ENCODE results near the gene KATNAL1. TPM values are rescaled to one million over a fixed set of nuclear protein-coding genes. Genes with fewer than 3 reads are reported as not detected.

Gene KATNAL1
- polyA plus RNA-seq, 3 donors: 0.49 to 1.2 (median 1.0) TPM

DNA sequence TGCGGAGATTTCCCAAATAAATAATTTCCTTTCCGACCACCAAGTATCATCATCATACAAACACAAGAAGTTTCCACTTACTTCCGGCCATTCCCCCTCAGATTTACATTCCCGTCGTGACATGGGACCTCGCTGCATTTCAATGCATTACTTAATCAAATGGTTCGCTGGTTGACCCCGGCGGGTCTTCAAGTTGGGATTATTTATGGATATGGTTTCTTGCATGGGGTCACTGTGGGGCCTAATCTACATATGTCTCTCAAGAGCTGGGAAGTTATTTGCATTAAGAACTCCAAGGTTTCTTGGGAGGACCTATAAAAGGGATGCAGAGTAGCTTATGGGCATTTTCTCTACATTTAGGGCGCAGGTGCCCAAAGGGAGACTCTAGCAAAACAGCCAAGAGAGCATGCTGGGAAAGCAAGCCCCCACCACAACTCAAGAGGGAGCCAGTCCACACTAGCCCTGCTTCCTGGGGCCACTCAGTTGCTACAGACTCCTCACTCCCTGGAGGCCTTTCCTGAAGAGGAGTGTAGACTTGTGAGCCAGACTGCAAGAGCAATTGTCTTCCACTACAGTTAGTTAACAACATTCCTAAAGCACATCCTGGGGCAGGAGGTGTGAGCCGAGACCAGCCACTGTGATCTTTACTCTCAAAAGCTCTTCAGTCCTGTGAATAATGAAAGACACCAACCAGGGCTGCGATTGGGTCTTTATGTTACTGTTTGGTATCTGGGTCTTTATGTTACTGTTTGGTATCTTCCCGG is 125.3 kb downstream of the KATNAL1 start:
- H3K4me3 ChIP-seq (replicated peaks in 1 of 3; ENCODE audit: low read depth in 2 of 3, low read length in 3 of 3): no peak overlapping the region
- no peaks in the 10 kb centered on the region for H3K27me3 ChIP-seq (ENCODE audit: control insufficient read depth in 2 of 2, insufficient read depth in 2 of 2, low read length in 2 of 2)
- Mint-ChIP-seq H3K27ac (no peak overlapping the region), H3K27me3 (ENCODE audit: low read depth in 3 of 3) (peaks cover 0 to 2% (median 2%) of the 10 kb centered on the region in 3 donors), H3K4me1 (no peaks in the 10 kb centered on the region), H3K4me3 (no peak overlapping the region), H3K9me3 (peaks cover 0 to 7% (median 5%) of the 10 kb centered on the region in 7 donors), H3K36me3 (no peaks in the 10 kb centered on the region)
- no peak overlapping the region for H3K9ac ChIP-seq (ENCODE audit: insufficient read depth, low read length, poor library complexity, severe bottlenecking)
- no peak overlapping the region for H3K27ac ChIP-seq (ENCODE audit: low read depth in 1 of 2, low read length in 2 of 2)
- 98% methylated on average over 5 of the region's 13 CpGs for WGBS (ENCODE audit: insufficient coverage)
- no peaks in the 10 kb centered on the region for H3K79me2 ChIP-seq (ENCODE audit: insufficient read depth, low read length)
- intact Hi-C loops (cut with micrococcal nuclease): no loop called here
- no peak overlapping the region for H3K4me2 ChIP-seq (replicated peaks; ENCODE audit: extremely low read depth, low read length, poor library complexity, severe bottlenecking)
- H2AFZ ChIP-seq (ENCODE audit: insufficient read depth, low read depth, low read length, poor library complexity, severe bottlenecking): no peak overlapping the region
- no peaks in the 10 kb centered on the region for H3K4me1 ChIP-seq (ENCODE audit: control insufficient read depth in 1 of 2, insufficient read depth in 2 of 2, low read length in 2 of 2)
- no peaks in the 10 kb centered on the region for H3K36me3 ChIP-seq (replicated peaks in 1 of 2; ENCODE audit: control insufficient read depth in 1 of 2, insufficient read depth in 2 of 2, low read length in 2 of 2)
- TF ChIP-seq, protein P1, sequence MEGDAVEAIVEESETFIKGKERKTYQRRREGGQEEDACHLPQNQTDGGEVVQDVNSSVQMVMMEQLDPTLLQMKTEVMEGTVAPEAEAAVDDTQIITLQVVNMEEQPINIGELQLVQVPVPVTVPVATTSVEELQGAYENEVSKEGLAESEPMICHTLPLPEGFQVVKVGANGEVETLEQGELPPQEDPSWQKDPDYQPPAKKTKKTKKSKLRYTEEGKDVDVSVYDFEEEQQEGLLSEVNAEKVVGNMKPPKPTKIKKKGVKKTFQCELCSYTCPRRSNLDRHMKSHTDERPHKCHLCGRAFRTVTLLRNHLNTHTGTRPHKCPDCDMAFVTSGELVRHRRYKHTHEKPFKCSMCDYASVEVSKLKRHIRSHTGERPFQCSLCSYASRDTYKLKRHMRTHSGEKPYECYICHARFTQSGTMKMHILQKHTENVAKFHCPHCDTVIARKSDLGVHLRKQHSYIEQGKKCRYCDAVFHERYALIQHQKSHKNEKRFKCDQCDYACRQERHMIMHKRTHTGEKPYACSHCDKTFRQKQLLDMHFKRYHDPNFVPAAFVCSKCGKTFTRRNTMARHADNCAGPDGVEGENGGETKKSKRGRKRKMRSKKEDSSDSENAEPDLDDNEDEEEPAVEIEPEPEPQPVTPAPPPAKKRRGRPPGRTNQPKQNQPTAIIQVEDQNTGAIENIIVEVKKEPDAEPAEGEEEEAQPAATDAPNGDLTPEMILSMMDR (IDR thresholded peaks at IDR 0.05): no peak
- DNase-seq: no peak
- H3K9me3 ChIP-seq (replicated peaks in 1 of 2; ENCODE audit: control insufficient read depth in 1 of 2, insufficient read depth in 1 of 2, low read length in 2 of 2): peaks cover 0 to 6% of the 10 kb centered on the region in 2 donors
- no peaks in the 10 kb centered on the region for H4K20me1 ChIP-seq (ENCODE audit: insufficient read depth, low read length)

DNA sequence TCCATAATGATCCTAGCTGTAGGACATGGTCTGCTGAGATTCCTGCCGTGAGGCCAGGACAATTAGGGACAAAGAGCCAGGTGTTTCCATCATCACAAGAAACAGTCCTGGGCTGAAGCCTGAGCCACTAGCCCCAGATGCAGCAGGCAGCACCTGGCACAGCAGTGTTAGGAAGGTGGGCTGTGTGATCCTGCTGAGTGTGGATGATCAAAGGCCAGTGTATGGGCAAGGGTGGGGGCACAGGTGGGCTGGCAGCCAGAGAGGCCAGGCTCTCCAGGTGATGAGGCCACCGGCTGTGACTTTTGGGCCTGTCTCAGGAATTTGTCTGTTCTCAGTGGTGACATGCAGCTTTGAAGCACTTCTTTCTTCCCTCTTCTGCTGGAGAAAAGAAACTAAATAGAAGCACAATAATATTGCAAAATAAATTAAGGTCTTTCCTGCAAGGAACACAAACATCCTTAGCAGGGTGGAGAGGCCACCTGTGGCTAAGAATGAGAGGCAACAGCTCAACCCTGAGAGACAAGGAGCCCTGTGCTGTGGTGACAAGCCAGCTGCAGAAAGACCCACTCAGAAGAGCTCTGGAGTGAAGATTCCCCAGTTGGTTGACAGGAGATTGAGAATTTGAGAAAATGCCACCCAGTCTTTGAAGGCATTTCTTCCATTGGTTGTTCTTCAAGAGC is 127.6 kb downstream of the KATNAL1 start:
- no peaks in the 10 kb centered on the region for H4K20me1 ChIP-seq (ENCODE audit: insufficient read depth, low read length)
- H3K9me3 Mint-ChIP-seq: peaks cover 0 to 4% (median 0%) of the 10 kb centered on the region in 7 donors
- no peak for DNase-seq
- H3K36me3 ChIP-seq (replicated peaks in 1 of 2; ENCODE audit: control insufficient read depth in 1 of 2, insufficient read depth in 2 of 2, low read length in 2 of 2): no peaks in the 10 kb centered on the region
- H3K27ac ChIP-seq (ENCODE audit: low read depth in 1 of 2, low read length in 2 of 2): no peak overlapping the region
- H3K9ac ChIP-seq (ENCODE audit: insufficient read depth, low read length, poor library complexity, severe bottlenecking): no peak overlapping the region
- peak overlapping the region in 2 of 7 donors; percentile 18 to 22 for H3K27ac Mint-ChIP-seq
- H3K27me3 Mint-ChIP-seq (ENCODE audit: low read depth in 3 of 3): peaks cover 0 to 3% (median 0%) of the 10 kb centered on the region in 3 donors
- no peaks in the 10 kb centered on the region for H3K36me3 Mint-ChIP-seq
- no peak overlapping the region for H3K4me3 Mint-ChIP-seq
- 100% methylated on average over 1 of the region's 2 CpGs for WGBS (ENCODE audit: insufficient coverage)
- H3K4me3 ChIP-seq (replicated peaks in 1 of 3; ENCODE audit: low read depth in 2 of 3, low read length in 3 of 3): no peak overlapping the region
- no peaks in the 10 kb centered on the region for H3K4me1 ChIP-seq (ENCODE audit: control insufficient read depth in 1 of 2, insufficient read depth in 2 of 2, low read length in 2 of 2)
- H3K9me3 ChIP-seq (replicated peaks in 1 of 2; ENCODE audit: control insufficient read depth in 1 of 2, insufficient read depth in 1 of 2, low read length in 2 of 2): peaks cover 0 to 3% of the 10 kb centered on the region in 2 donors
- H3K79me2 ChIP-seq (ENCODE audit: insufficient read depth, low read length): no peaks in the 10 kb centered on the region
- H2AFZ ChIP-seq (ENCODE audit: insufficient read depth, low read depth, low read length, poor library complexity, severe bottlenecking): no peak overlapping the region
- no peaks in the 10 kb centered on the region for H3K27me3 ChIP-seq (ENCODE audit: control insufficient read depth in 2 of 2, insufficient read depth in 2 of 2, low read length in 2 of 2)
- intact Hi-C loops (cut with micrococcal nuclease): no loop called here
- TF ChIP-seq, protein P1 (IDR thresholded peaks at IDR 0.05): no peak
- peaks cover 1% of the 10 kb centered on the region for H3K4me1 Mint-ChIP-seq
- H3K4me2 ChIP-seq (replicated peaks; ENCODE audit: extremely low read depth, low read length, poor library complexity, severe bottlenecking): no peak overlapping the region

Data from CD14-positive monocyte (primary cell).